Measurements from ENCODE around the gene ESPNL. TPM values are rescaled to one million over a fixed set of nuclear protein-coding genes. Genes with fewer than 3 reads are reported as not detected.

Gene ESPNL
- total RNA-seq, 4 donors from 2014 or later: 0.44 to 2.1 TPM; not detected in 2

- no peaks in the 10 kb centered on the region for H3K9me3 ChIP-seq
- H3K4me3 ChIP-seq: no peak overlapping the region
- peaks cover 0 to 32% of the 10 kb centered on the region in 2 donors for H3K27me3 ChIP-seq
- H3K27ac ChIP-seq: no peak overlapping the region
- DNase-seq (ENCODE audit: low spot score in 2 of 2): no peak
- TF ChIP-seq POLR2A (IDR thresholded peaks at IDR 0.05) (no peak), CTCF (IDR thresholded peaks at IDR 0.05) (no peak), EP300 (IDR thresholded peaks at IDR 0.05) (no peak)
- H3K36me3 ChIP-seq: no peaks in the 10 kb centered on the region
- WGBS, 2 donors: 88 to 91% methylated on average over 17 to 27 of the region's 27 CpGs
- H3K4me1 ChIP-seq: no peaks in the 10 kb centered on the region
Measured at GRCh38 chr2:238121511-238122286, 21.6 kb downstream of the ESPNL start.

- no peaks in the 10 kb centered on the region for H3K9me3 ChIP-seq
- no peak overlapping the region for H3K27ac ChIP-seq
- no peaks in the 10 kb centered on the region for H3K36me3 ChIP-seq
- H3K27me3 ChIP-seq: peaks cover 0 to 24% of the 10 kb centered on the region in 2 donors
- DNase-seq (ENCODE audit: low spot score in 2 of 2): no peak
- H3K4me1 ChIP-seq: peaks cover 0 to 7% (median 0%) of the 10 kb centered on the region in 4 donors
- no peak overlapping the region for H3K4me3 ChIP-seq
- WGBS, 2 donors: 83 to 88% methylated on average over 8 to 22 of the region's 29 CpGs
- TF ChIP-seq CTCF (IDR thresholded peaks at IDR 0.05) (no peak), EP300 (IDR thresholded peaks at IDR 0.05) (no peak), POLR2A (IDR thresholded peaks at IDR 0.05) (no peak)
Measured at GRCh38 chr2:238122287-238123217, 22.4 kb downstream of the ESPNL start.

DNA sequence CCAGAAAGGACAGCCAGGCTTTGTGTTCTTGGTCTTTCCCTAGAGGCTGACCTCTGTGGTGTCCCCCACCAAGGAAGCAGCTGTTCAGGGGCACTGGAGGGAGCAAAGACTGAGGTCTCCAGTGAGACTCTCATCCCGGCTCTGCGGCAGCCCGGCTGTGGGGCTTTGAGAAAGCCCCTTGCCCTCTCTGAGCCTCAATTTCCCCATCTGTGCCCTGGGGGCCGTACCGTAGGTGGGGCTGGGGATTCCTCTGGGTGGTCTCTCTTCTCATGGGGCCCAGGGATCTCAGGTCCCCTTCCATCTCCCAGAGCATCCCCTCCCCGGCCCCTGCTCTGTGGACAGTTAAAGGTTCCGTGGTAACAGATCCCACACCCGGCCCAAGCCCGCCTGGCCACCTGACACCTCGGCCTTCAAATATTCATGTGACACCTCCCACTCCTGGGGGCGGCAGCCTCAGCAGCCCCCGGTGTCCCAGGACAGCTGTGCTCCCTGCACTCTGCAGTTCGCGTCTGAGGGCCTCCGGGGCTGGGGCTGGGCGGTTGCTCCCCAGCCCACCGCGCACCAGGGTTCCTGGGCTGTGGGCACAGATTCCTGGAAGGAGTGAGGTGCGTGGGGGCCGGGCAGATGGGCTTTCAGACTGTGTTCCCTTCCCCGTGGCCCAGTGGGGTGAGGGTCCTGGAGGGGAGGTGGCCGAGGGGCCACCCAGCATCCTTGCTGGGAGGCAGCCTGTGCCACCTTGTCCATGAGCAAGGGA, 23.3 kb downstream of the ESPNL start:
- no peak overlapping the region for H3K4me3 ChIP-seq
- no peak for TF ChIP-seq EP300 (IDR thresholded peaks at IDR 0.05)
- TF ChIP-seq POLR2A (IDR thresholded peaks at IDR 0.05): no peak
- no peak for TF ChIP-seq CTCF (IDR thresholded peaks at IDR 0.05)
- peaks cover 0 to 13% (median 0%) of the 10 kb centered on the region in 4 donors for H3K4me1 ChIP-seq
- no peaks in the 10 kb centered on the region for H3K36me3 ChIP-seq
- peaks cover 0 to 15% of the 10 kb centered on the region in 2 donors for H3K27me3 ChIP-seq
- DNase-seq (ENCODE audit: low spot score in 2 of 2): no peak
- H3K9me3 ChIP-seq: no peaks in the 10 kb centered on the region
- 73 to 76% methylated on average over 17 to 22 of the region's 22 CpGs for WGBS, 2 donors
- no peak overlapping the region for H3K27ac ChIP-seq

DNA sequence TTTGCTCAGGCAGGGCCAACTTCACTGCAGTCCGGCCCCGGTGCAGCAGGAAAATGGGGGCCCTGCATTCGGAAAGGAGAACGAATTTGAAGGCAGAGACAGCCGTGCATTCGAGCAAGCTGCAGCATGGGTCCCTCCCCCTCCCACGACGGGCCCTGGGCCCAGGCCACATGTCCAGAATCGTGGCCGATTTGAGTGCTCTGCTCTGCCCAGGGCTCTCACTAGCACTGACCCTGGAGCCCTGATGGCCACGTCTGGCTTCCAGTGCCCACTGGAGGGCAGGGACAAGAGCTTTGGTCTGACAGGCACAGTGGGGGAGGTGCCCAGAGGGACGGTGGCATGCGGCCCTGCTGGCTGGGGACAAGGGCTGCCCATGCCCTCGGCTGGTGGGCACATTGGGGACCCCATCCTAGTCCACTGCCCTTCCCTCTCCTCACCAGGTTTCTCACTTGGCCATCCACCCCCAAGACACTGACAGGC, 23.9 kb downstream of the ESPNL start:
- TF ChIP-seq CTCF (IDR thresholded peaks at IDR 0.05) (no peak), EP300 (IDR thresholded peaks at IDR 0.05) (no peak), POLR2A (IDR thresholded peaks at IDR 0.05) (no peak)
- no peak overlapping the region for H3K4me3 ChIP-seq
- DNase-seq (ENCODE audit: low spot score in 2 of 2): no peak

More for the DNA sequence above, 23.9 kb downstream of the ESPNL start:
- H3K36me3 ChIP-seq: no peaks in the 10 kb centered on the region
- 76 to 78% methylated on average over 11 to 14 of the region's 14 CpGs for WGBS, 2 donors
- peaks cover 0 to 13% (median 0%) of the 10 kb centered on the region in 4 donors for H3K4me1 ChIP-seq
- no peak overlapping the region for H3K27ac ChIP-seq
- no peaks in the 10 kb centered on the region for H3K9me3 ChIP-seq
- H3K27me3 ChIP-seq: peaks cover 0 to 14% of the 10 kb centered on the region in 2 donors

Measured in tibial nerve (tissue), 4 donors.